Common myeloid progenitor, CD34-positive (primary cell): ENCODE data around the gene ARL14EP.

ENCODE experiments used
- CTCF ChIA-PET: fragments of 350-600 bp; sonication (Branson Sonifier 250); formaldehyde crosslinking; loops from one replicate; lab custom pipeline; 2021; ENCODE audit warnings: antibody characterized with exemption; lab: Charles Lee
- POLR2A ChIA-PET: fragments of 350-600 bp; sonication (Branson Sonifier 250); formaldehyde crosslinking; loops from one replicate; lab custom pipeline; 2021; ENCODE audit warnings: antibody characterized with exemption; lab: Charles Lee
- DNase-seq, 3 donors: peaks; one replicate each; pipeline versions ENCODE4 v3.0.0 to v3.0.0-alpha.2; 2013
- H3K27ac ChIP-seq, 2 experiments: 1 replicate in 1 of 2; 2 replicates in 1 of 2; pipeline ENCODE4 v1.7.0; 2013; ENCODE audit warnings: inconsistent platforms in 2 of 2, low read length in 2 of 2, mild to moderate bottlenecking in 2 of 2, low read depth in 1 of 2, moderate library complexity in 1 of 2; ENCODE audit not compliant: severe bottlenecking in 2 of 2, insufficient read depth in 1 of 2, poor library complexity in 1 of 2
- H3K27me3 ChIP-seq, 5 experiments: replicated peaks in 2 of 5; 1 replicate in 3 of 5; 2 replicates in 2 of 5; pipeline versions ENCODE4 v1.6.1 to v1.7.0; 2013; ENCODE audit warnings: low read length in 4 of 5, mild to moderate bottlenecking in 2 of 5, moderate library complexity in 2 of 5, inconsistent platforms in 1 of 5; ENCODE audit not compliant: insufficient read depth in 5 of 5, control insufficient read depth in 4 of 5
- H3K36me3 ChIP-seq, 4 experiments: 1 replicate in 2 of 4; 2 replicates in 2 of 4; pipeline versions ENCODE4 v1.6.1 to v1.7.0; 2013; ENCODE audit warnings: low read length in 3 of 4, control low read depth in 1 of 4, mild to moderate bottlenecking in 1 of 4; ENCODE audit not compliant: control insufficient read depth in 4 of 4, insufficient read depth in 4 of 4
- H3K4me1 ChIP-seq, 4 experiments: 1 replicate in 3 of 4; 2 replicates in 1 of 4; pipeline versions ENCODE4 v1.6.1 to v1.7.1; 2013; ENCODE audit warnings: low read length in 3 of 4, mild to moderate bottlenecking in 3 of 4, control low read depth in 1 of 4, inconsistent platforms in 1 of 4, moderate library complexity in 1 of 4; ENCODE audit not compliant: control insufficient read depth in 4 of 4, insufficient read depth in 4 of 4; ENCODE audit errors: control extremely low read depth in 1 of 4
- H3K4me3 ChIP-seq, 7 experiments: 1 replicate in 4 of 7; 2 replicates in 3 of 7; pipeline versions ENCODE4 v1.5.1 to v1.7.0; 2013; ENCODE audit warnings: mild to moderate bottlenecking in 7 of 7, low read length in 6 of 7, moderate library complexity in 6 of 7, inconsistent platforms in 2 of 7, low read depth in 2 of 7, control low read depth in 1 of 7; ENCODE audit not compliant: insufficient read depth in 4 of 7, control insufficient read depth in 1 of 7; ENCODE audit errors: extremely low read depth in 1 of 7
- H3K9me3 ChIP-seq, 5 experiments: 1 replicate in 4 of 5; 2 replicates in 1 of 5; pipeline versions ENCODE4 v1.6.1 to v1.7.1; 2013; ENCODE audit warnings: low read length in 4 of 5, mild to moderate bottlenecking in 2 of 5, inconsistent platforms in 1 of 5, low read depth in 1 of 5, moderate library complexity in 1 of 5; ENCODE audit not compliant: control insufficient read depth in 4 of 5, insufficient read depth in 2 of 5; ENCODE audit errors: control extremely low read depth in 1 of 5
- WGBS: methylation state at CpG from one replicate; pipeline ENCODE4 v1.1.5; 2013; ENCODE audit not compliant: insufficient coverage; 5-methylcytosine and 5-hydroxymethylcytosine counted together

The ARL14EP gene

GRCh38 chr11:30285416-30286121 is 37.3 kb upstream of the ARL14EP start:
- ChIA-PET POLR2A (no interaction called here), CTCF (no interaction called here)
- Histone ChIP-seq H3K27ac (no peak overlapping the region), H3K36me3 (no peaks in the 10 kb centered on the region), H3K9me3 (no peaks in the 10 kb centered on the region), H3K27me3 (no peaks in the 10 kb centered on the region), H3K4me3 (no peak overlapping the region), H3K4me1 (peaks cover 6 to 15% (median 12%) of the 10 kb centered on the region in 4 experiments)
- DNase-seq, result no peak
- WGBS, result 100% methylated on average over 1 of the region's 3 CpGs

- no peaks in the 10 kb centered on the region for H3K27me3 ChIP-seq
- no peaks in the 10 kb centered on the region for H3K4me1 ChIP-seq
- H3K9me3 ChIP-seq, result no peaks in the 10 kb centered on the region
- CTCF ChIA-PET, result no interaction called here
- H3K27ac ChIP-seq, result no peak overlapping the region
- no peak overlapping the region for H3K4me3 ChIP-seq
- no peak for DNase-seq
- H3K36me3 ChIP-seq, result no peaks in the 10 kb centered on the region
- POLR2A ChIA-PET, result no interaction called here
- WGBS, result 83% methylated on average over 2 of the region's 4 CpGs
Observed at GRCh38 chr11:30291331-30291730, 31.6 kb upstream of the ARL14EP start.

GRCh38 chr11:30292545-30292944 is 30.4 kb upstream of the ARL14EP start:
- Histone ChIP-seq H3K4me3 (no peak overlapping the region), H3K27me3 (no peaks in the 10 kb centered on the region), H3K27ac (no peak overlapping the region), H3K36me3 (no peaks in the 10 kb centered on the region), H3K4me1 (no peaks in the 10 kb centered on the region), H3K9me3 (peaks cover 0 to under 1% (median 0%) of the 10 kb centered on the region in 5 experiments)
- POLR2A ChIA-PET, result no interaction called here
- WGBS, result no CpG with 5 or more reads among the region's 2 CpGs
- CTCF ChIA-PET, result no interaction called here
- no peak for DNase-seq

- POLR2A ChIA-PET, result interaction anchor here (0.6 kb wide), 1 partner anchor 189 kb away, joined by 3 read pairs; no protein-coding TSS in a partner anchor
- Histone ChIP-seq H3K4me1 (no peaks in the 10 kb centered on the region), H3K27me3 (no peaks in the 10 kb centered on the region), H3K9me3 (peaks cover 0 to 5% (median 0%) of the 10 kb centered on the region in 5 experiments), H3K27ac (no peak overlapping the region), H3K4me3 (no peak overlapping the region), H3K36me3 (no peaks in the 10 kb centered on the region)
- 95% methylated on average over 7 of the region's 8 CpGs for WGBS
- DNase-seq, result no peak
- CTCF ChIA-PET, result interaction anchor here (1.2 kb wide), 1 partner anchor 22 kb away, joined by 3 read pairs; no protein-coding TSS in a partner anchor
Observed at GRCh38 chr11:30295178-30295885, 27.6 kb upstream of the ARL14EP start.

GRCh38 chr11:30304620-30305019 is 18.3 kb upstream of the ARL14EP start:
- DNase-seq, result no peak
- WGBS, result 100% methylated on average over 1 of the region's 1 CpG
- Histone ChIP-seq H3K27me3 (no peaks in the 10 kb centered on the region), H3K9me3 (no peaks in the 10 kb centered on the region), H3K27ac (no peak overlapping the region), H3K36me3 (no peaks in the 10 kb centered on the region), H3K4me3 (no peak overlapping the region), H3K4me1 (no peaks in the 10 kb centered on the region)
- POLR2A ChIA-PET, result no interaction called here
- CTCF ChIA-PET, result interaction anchor here (0.6 kb wide), 1 partner anchor 355 kb away, joined by 3 read pairs; no protein-coding TSS in a partner anchor

GRCh38 chr11:30310623-30311022 is 12.3 kb upstream of the ARL14EP start:
- no peaks in the 10 kb centered on the region for H3K36me3 ChIP-seq
- H3K27me3 ChIP-seq, result no peaks in the 10 kb centered on the region
- POLR2A ChIA-PET, result no interaction called here
- CTCF ChIA-PET, result interaction anchor here (0.7 kb wide), 1 partner anchor 24 kb away, joined by 3 read pairs; no protein-coding TSS in a partner anchor
- no peak overlapping the region for H3K4me3 ChIP-seq
- H3K4me1 ChIP-seq, result no peaks in the 10 kb centered on the region
- no peak overlapping the region for H3K27ac ChIP-seq
- DNase-seq, result no peak
- H3K9me3 ChIP-seq, result peaks cover 0 to 8% (median 2%) of the 10 kb centered on the region in 5 experiments
- no CpG with 5 or more reads among the region's 1 CpG for WGBS

GRCh38 chr11:30311189-30311588 is 11.7 kb upstream of the ARL14EP start:
- WGBS, result 100% methylated on average over 1 of the region's 2 CpGs

More at GRCh38 chr11:30311189-30311588, 11.7 kb upstream of the ARL14EP start:
- Histone ChIP-seq H3K36me3 (no peaks in the 10 kb centered on the region), H3K27ac (no peak overlapping the region), H3K9me3 (peaks cover 0 to 8% (median 2%) of the 10 kb centered on the region in 5 experiments), H3K4me3 (no peak overlapping the region), H3K27me3 (no peaks in the 10 kb centered on the region), H3K4me1 (no peaks in the 10 kb centered on the region)
- CTCF ChIA-PET, result no interaction called here
- POLR2A ChIA-PET, result no interaction called here
- DNase-seq, result no peak
